ENCODE measurements around the gene GGT1. TPM values are rescaled to one million over a fixed set of nuclear protein-coding genes. Genes with fewer than 3 reads are reported as not detected.

GGT1 gene
- total and polyA plus RNA-seq, 2 of the 8 experiments (the other 6 are each of a cell fraction or from before 2014, with no cell fraction given) = 14.4 to 29.2 TPM

DNA sequence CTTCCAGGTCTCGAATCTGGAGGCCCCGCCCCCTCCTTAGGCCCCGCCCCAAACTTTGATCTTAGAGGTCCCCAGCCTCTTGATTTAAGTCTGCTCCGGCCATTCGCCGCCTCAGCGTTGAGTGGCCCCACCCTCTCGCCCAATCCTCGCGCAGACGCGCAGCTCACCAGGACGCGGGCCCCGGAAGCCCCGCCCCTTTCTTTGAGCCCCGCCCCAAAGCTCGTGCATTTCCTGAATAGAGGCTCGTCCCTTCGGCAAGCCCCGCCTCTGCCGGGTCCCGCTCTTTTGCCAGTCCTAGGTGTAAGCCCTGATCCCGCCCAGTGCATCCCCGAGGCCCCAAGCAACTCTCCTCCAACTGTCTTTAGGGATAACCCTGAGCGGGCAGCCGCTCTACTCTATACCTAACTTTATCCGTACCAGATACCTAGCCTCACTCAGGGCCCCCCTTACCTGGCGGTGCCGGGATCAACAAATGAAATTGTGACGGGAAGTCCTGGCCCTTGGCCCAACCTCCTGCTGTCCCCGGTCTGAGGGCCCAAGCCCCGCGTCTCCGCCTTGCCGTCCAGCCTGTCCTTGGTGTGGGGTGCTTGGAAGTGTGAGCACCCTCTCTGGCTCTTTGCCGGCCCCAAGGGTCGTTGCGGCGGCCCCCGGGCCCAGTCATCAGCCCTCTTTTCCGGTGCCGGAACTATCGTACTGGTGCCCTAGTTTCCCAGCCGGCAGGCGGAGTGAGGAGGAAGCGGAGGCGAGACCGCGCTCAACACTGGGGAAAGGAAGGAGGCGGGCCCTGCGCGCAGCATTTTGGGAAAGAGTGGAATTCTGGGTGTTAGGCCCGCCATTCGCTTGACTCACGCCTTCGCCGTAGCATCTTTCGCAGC lies 47.6 kb upstream of the GGT1 start, which contains the start of gene SNRPD3 (continued):
- TF ChIP-seq SAP30 (IDR thresholded peaks at IDR 0.05; ENCODE audit: insufficient read depth, insufficient replicate concordance, low read length) = peak; percentile 57
- no peak for TF ChIP-seq BRCA1 (IDR thresholded peaks at IDR 0.05; ENCODE audit: low read depth, low read length)
- TF ChIP-seq EZH2 (IDR thresholded peaks at IDR 0.05; ENCODE audit: low read depth, low read length, severe bottlenecking) = no peak
- peak; percentile 67; the same call in 1 of the 2 replicates for TF ChIP-seq EGR1 (IDR thresholded peaks at IDR 0.05; ENCODE audit: borderline replicate concordance, low read depth, low read length)

All from H1 (cell line).